ENCODE results near the gene SYNGR3.

The SYNGR3 gene

DNA sequence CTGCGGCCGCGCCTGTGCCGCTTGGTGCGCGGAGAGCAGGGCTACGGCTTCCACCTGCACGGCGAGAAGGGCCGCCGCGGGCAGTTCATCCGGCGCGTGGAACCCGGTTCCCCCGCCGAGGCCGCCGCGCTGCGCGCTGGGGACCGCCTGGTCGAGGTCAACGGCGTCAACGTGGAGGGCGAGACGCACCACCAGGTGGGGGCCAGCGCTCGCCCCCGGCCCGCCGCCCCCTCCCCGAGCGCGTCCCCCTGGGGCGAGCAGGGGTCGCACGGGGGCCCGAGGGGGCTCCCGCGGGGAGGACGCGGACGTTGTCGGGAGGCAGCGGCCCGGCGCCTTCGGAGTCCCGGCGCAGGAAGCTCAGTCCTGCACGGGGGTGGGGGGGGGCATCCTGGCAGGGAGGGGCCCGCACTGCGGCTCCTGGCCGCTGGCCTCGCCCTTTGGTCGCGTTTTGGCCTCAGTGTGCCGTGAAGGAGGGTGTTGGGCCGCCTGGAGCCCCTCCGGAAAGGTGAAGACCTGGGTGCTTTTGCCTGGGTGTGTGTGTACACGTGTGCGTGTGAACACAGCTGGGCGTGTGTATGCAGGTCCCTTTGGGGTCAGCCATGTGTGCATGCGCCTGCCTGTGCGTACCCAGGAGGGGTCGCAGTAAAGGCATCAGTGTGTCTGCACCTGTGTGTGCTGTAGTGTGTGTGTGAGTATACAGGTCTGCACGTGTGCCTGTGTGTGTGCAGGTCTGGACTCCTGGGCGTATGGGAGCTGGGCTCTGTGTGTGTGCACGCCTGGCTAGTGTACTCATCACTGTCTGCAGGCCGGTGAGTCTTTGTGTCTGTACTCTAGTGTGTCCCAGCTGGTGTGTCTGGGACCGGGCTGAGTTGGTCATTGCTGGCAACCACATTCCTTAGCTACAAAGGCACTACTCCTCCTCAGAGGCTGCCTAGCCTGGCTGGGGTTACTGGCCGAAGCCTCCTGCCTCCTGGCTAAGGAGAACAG, 37.5 kb downstream of the SYNGR3 start:
- TF ChIP-seq CTCF (IDR thresholded peaks at IDR 0.05): no peak; the same call in 1 of the 2 replicates

GRCh38 chr16:2028146-2028545, 38.4 kb downstream of the SYNGR3 start:
- no peak for TF ChIP-seq CTCF (IDR thresholded peaks at IDR 0.05)

DNA sequence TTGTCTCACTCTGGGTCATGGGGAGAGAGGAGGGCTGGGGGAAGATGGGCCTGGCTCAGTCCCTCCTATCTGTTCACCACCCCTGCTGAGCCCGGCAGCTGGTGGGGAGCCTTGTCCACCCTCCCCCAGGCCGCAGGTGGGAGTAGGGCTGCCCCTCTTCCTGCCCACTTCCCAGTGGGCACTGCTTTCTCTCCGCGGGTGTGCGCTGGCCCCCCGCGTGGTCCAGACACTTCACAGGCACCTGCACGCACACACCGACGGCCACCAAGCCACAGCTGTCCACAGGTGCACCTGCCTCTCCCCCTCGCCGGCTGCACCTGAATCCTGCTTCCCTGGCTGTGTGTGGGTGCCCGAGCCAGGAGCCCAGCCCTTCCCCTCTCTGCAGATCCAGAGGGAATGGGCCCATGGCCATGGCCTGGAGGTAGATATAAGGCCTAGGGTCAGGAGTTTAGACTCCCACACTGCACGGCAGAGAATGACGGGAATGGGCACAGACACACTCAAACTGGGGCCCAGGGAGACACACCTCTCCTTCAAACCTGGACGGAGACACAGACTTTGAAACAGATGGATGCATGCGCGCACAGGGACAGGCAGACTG, 39.0 kb downstream of the SYNGR3 start:
- no peak for TF ChIP-seq CTCF (IDR thresholded peaks at IDR 0.05)

DNA sequence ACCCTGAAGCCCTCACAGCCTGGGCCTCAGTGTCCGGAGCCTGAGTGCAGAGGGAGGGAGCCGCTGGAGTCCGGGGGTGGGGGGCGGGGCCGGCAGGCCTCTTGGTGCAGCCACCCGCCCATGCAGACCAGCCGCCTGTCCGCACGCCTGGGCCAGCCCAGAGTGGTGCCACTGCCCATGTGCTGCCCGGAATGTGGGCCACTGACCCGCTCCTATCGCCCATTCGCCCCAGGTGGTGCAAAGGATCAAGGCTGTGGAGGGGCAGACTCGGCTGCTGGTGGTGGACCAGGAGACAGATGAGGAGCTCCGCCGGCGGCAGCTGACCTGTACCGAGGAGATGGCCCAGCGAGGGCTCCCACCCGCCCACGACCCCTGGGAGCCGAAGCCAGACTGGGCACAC, 39.6 kb downstream of the SYNGR3 start:
- TF ChIP-seq CTCF (IDR thresholded peaks at IDR 0.05): no peak

GRCh38 chr16:2030036-2030435, 40.3 kb downstream of the SYNGR3 start:
- TF ChIP-seq CTCF (IDR thresholded peaks at IDR 0.05): no peak

GRCh38 chr16:2031081-2031577, 41.4 kb downstream of the SYNGR3 start:
- no peak for TF ChIP-seq CTCF (IDR thresholded peaks at IDR 0.05)

DNA sequence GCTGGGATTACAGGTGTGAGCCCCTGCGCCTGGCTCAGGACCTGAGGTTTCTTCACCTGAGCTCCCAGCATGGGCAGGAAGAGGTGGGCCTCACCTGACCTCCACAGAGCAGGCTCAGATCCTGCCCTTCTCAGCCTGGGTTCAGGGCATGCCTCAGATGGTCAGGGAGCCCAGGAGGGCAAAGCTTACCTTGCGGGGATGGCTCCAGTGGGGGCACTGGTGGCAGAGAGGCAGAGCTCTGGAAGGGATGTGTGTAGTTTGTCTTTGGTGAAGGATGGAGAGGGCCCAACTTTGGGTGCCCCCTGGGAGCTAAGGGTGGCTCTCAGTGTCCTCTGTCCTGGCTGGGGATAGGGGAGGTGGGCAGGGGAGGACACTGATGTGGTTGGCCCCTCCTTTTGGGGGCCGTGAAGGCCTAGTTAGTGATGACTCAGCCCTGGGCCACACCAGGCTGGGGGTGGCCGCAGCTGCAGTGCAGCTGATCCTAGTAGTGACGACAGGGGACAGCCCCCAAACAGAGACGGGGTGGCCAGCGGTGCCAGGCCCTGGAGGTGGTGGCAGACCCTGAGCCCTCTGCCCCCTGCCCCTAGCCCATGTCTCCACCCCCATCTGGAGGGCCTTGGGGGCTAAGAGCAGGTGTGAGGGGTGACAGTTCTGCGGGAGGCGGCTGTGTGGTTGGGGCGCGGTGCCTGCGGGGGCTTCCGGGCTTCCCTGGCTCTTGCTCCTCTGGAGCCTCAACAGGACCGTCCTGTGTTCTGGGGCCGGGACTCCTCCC, 42.7 kb downstream of the SYNGR3 start:
- TF ChIP-seq CTCF (IDR thresholded peaks at IDR 0.05): no peak
